ENCODE data around the gene CREG2. TPM values are rescaled to one million over a fixed set of nuclear protein-coding genes. Genes with fewer than 3 reads are reported as not detected.

The CREG2 gene
- total and polyA plus RNA-seq, 8 donors = 0.24 to 0.98 (median 0.51) TPM; not detected in 2

- no peaks in the 10 kb centered on the region for H3K36me3 ChIP-seq
- ATAC-seq = no peak
- DNase-seq = no peak
- H3K4me3 ChIP-seq = no peak overlapping the region
- peaks cover 0 to 11% of the 10 kb centered on the region in 2 donors for H3K4me1 ChIP-seq
- intact Hi-C loops (cut with DNase I) = no loop called here
- H3K9me3 ChIP-seq = no peaks in the 10 kb centered on the region
- no peak overlapping the region for H3K27ac ChIP-seq
- H3K27me3 ChIP-seq = no peaks in the 10 kb centered on the region
- no peak for TF ChIP-seq CTCF (IDR thresholded peaks at IDR 0.05)
These were observed 22.8 kb upstream of the CREG2 start for GRCh38 chr2:101410114-101410513.

GRCh38 chr2:101409699-101410098 lies 22.4 kb upstream of the CREG2 start:
- intact Hi-C loops (cut with DNase I) = no loop called here
- Histone ChIP-seq H3K27ac (no peak overlapping the region), H3K9me3 (no peaks in the 10 kb centered on the region), H3K4me3 (no peak overlapping the region), H3K27me3 (no peaks in the 10 kb centered on the region), H3K4me1 (peaks cover 0 to 15% of the 10 kb centered on the region in 2 donors), H3K36me3 (no peaks in the 10 kb centered on the region)
- ATAC-seq (no peak), DNase-seq (no peak)
- no peak for TF ChIP-seq CTCF (IDR thresholded peaks at IDR 0.05)

- Histone ChIP-seq H3K36me3 (no peaks in the 10 kb centered on the region), H3K9me3 (no peaks in the 10 kb centered on the region), H3K27ac (no peak overlapping the region), H3K4me1 (peaks cover 0 to 17% of the 10 kb centered on the region in 2 donors), H3K4me3 (no peak overlapping the region), H3K27me3 (no peaks in the 10 kb centered on the region)
- ATAC-seq (peak; percentile 67), DNase-seq (peak in 1 of 4 donors; percentile 34)
- TF ChIP-seq CTCF (IDR thresholded peaks at IDR 0.05) = no peak
- intact Hi-C loops (cut with DNase I) = no loop called here
These were observed 21.6 kb upstream of the CREG2 start for GRCh38 chr2:101408925-101409324.

- Histone ChIP-seq H3K27me3 (peaks cover 0 to 7% of the 10 kb centered on the region in 2 donors), H3K36me3 (no peaks in the 10 kb centered on the region), H3K9me3 (no peaks in the 10 kb centered on the region), H3K4me1 (peaks cover 0 to 23% of the 10 kb centered on the region in 2 donors), H3K4me3 (no peak overlapping the region), H3K27ac (peak overlapping the region in 1 of 2 donors; percentile 1)
- TF ChIP-seq CTCF (IDR thresholded peaks at IDR 0.05) = no peak
- intact Hi-C loops (cut with DNase I) = no loop called here
- DNase-seq = no peak
- no peak for ATAC-seq
These were observed 18.1 kb upstream of the CREG2 start for GRCh38 chr2:101405351-101405899.

GRCh38 chr2:101403745-101404144 lies 16.4 kb upstream of the CREG2 start:
- Histone ChIP-seq H3K9me3 (no peaks in the 10 kb centered on the region), H3K36me3 (no peaks in the 10 kb centered on the region), H3K4me1 (peaks cover 0 to 32% of the 10 kb centered on the region in 2 donors), H3K27ac (no peak overlapping the region), H3K4me3 (no peak overlapping the region), H3K27me3 (peaks cover 0 to 13% of the 10 kb centered on the region in 2 donors)
- ATAC-seq (no peak), DNase-seq (no peak)
- no peak for TF ChIP-seq CTCF (IDR thresholded peaks at IDR 0.05)
- intact Hi-C loops (cut with DNase I) = no loop called here

Measured in left lung (tissue), 10 donors.